Measurements from ENCODE around the gene SLC22A14.

The SLC22A14 gene

GRCh38 chr3:38254872-38255271 lies 27.2 kb upstream of the SLC22A14 start:
- H3K4me3 ChIP-seq (replicated peaks; ENCODE audit: insufficient read depth, low read length) = no peak overlapping the region
- TF ChIP-seq SPI1 (IDR thresholded peaks at IDR 0.05; ENCODE audit: borderline replicate concordance, low read depth) = no peak
- no peak for TF ChIP-seq POLR2AphosphoS5 (IDR thresholded peaks at IDR 0.05; ENCODE audit: low read depth)
- TF ChIP-seq GABPA (IDR thresholded peaks at IDR 0.05; ENCODE audit: low read depth) = no peak
- TF ChIP-seq, protein P1, sequence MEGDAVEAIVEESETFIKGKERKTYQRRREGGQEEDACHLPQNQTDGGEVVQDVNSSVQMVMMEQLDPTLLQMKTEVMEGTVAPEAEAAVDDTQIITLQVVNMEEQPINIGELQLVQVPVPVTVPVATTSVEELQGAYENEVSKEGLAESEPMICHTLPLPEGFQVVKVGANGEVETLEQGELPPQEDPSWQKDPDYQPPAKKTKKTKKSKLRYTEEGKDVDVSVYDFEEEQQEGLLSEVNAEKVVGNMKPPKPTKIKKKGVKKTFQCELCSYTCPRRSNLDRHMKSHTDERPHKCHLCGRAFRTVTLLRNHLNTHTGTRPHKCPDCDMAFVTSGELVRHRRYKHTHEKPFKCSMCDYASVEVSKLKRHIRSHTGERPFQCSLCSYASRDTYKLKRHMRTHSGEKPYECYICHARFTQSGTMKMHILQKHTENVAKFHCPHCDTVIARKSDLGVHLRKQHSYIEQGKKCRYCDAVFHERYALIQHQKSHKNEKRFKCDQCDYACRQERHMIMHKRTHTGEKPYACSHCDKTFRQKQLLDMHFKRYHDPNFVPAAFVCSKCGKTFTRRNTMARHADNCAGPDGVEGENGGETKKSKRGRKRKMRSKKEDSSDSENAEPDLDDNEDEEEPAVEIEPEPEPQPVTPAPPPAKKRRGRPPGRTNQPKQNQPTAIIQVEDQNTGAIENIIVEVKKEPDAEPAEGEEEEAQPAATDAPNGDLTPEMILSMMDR (IDR thresholded peaks at IDR 0.05; ENCODE audit: insufficient read depth, low read length) = no peak
- no peak for TF ChIP-seq REST (IDR thresholded peaks at IDR 0.05; ENCODE audit: insufficient replicate concordance, low read depth)
- H3K27ac ChIP-seq (replicated peaks) = no peak overlapping the region
- no peak for DNase-seq (ENCODE audit: low read depth in 1 of 2, low spot score in 1 of 2)
- H3K27me3 ChIP-seq (ENCODE audit: insufficient read depth, poor library complexity, severe bottlenecking) = no peaks in the 10 kb centered on the region

DNA sequence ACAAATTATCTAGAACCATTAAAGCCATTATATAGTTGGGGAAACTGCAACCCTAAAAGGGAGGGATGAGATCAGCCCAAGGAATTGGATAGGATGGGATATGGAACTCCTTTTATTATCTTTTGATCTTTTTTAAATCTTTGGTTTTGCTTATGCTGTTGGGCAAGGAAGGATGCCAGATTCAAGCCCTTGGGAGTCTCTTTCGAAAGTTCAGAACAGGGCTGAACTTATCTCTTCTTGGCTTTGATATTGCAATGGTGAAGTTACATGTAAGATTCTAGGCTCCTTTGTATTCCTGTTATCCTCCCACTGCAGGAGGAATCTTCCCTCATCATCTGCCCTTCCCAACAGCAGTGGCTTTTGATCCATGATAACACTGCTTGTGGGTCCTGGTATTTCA lies 26.5 kb upstream of the SLC22A14 start:
- no peak for DNase-seq (ENCODE audit: low read depth in 1 of 2, low spot score in 1 of 2)
- TF ChIP-seq REST (IDR thresholded peaks at IDR 0.05; ENCODE audit: insufficient replicate concordance, low read depth) (no peak), GABPA (IDR thresholded peaks at IDR 0.05; ENCODE audit: low read depth) (no peak), SPI1 (IDR thresholded peaks at IDR 0.05; ENCODE audit: borderline replicate concordance, low read depth) (no peak), POLR2AphosphoS5 (IDR thresholded peaks at IDR 0.05; ENCODE audit: low read depth) (no peak)
- TF ChIP-seq, protein P1 (IDR thresholded peaks at IDR 0.05; ENCODE audit: insufficient read depth, low read length) = no peak
- Histone ChIP-seq H3K27ac (replicated peaks) (no peak overlapping the region), H3K4me3 (replicated peaks; ENCODE audit: insufficient read depth, low read length) (no peak overlapping the region), H3K27me3 (ENCODE audit: insufficient read depth, poor library complexity, severe bottlenecking) (no peaks in the 10 kb centered on the region)

DNA sequence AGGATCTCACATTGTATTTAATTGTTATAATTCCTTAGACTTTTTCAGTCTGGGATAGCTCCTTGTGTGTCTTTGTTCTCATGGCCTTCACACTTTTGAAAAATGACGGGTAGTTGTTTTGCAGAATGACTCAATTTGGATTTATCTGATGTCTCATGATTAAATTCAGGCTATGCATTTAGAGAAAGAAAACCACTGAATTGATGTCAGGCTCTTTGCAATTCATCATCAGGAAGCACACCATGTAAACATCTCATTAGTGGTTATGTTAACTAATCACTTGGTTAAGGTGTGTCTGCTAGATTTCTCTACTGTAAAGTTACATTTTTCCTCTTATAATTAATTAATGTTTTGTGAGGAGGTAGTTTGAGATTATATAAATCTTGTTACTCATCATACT lies 24.5 kb upstream of the SLC22A14 start:
- DNase-seq (ENCODE audit: low read depth in 1 of 2, low spot score in 1 of 2) = no peak
- Histone ChIP-seq H3K27me3 (ENCODE audit: insufficient read depth, poor library complexity, severe bottlenecking) (no peaks in the 10 kb centered on the region), H3K27ac (replicated peaks) (no peak overlapping the region), H3K4me3 (replicated peaks; ENCODE audit: insufficient read depth, low read length) (no peak overlapping the region)
- no peak for TF ChIP-seq GABPA (IDR thresholded peaks at IDR 0.05; ENCODE audit: low read depth)
- no peak for TF ChIP-seq POLR2AphosphoS5 (IDR thresholded peaks at IDR 0.05; ENCODE audit: low read depth)
- no peak for TF ChIP-seq REST (IDR thresholded peaks at IDR 0.05; ENCODE audit: insufficient replicate concordance, low read depth)
- TF ChIP-seq SPI1 (IDR thresholded peaks at IDR 0.05; ENCODE audit: borderline replicate concordance, low read depth) = no peak
- TF ChIP-seq, protein P1 (IDR thresholded peaks at IDR 0.05; ENCODE audit: insufficient read depth, low read length) = no peak
